OCI-LY3 (cell line): ENCODE data around the gene MAFB.

ENCODE experiments used
- H2AFZ ChIP-seq: fragments of 200-600, 300-600 bp; shearing (Covaris generic); 2 replicates; pipeline ENCODE4 v1.6.0; 2014; ENCODE audit warnings: antibody characterized with exemption, low read depth, low read length
- H3K27ac ChIP-seq: fragments of 200-600, 300-600 bp; sonication (generic); 2 replicates; pipeline ENCODE4 v1.5.1; 2014; ENCODE audit warnings: mild to moderate bottlenecking, low read length, moderate library complexity, mixed read lengths
- H3K27me3 ChIP-seq: fragments of 200-600, 300-600 bp; sonication (generic); 2 replicates; pipeline ENCODE4 v1.6.1; 2014; ENCODE audit warnings: low read depth, low read length, mixed read lengths
- H3K36me3 ChIP-seq: fragments of 200-600, 300-600 bp; sonication (generic); replicated peaks from 2 replicates; pipeline ENCODE3; 2014; ENCODE audit warnings: low read depth, low read length, mixed read lengths
- H3K4me1 ChIP-seq: fragments of 300-600, 200-600 bp; sonication (generic); 2 replicates; pipeline ENCODE4 v1.6.1; 2014; ENCODE audit warnings: low read length, mixed read lengths
- H3K4me2 ChIP-seq: fragments of 200-600, 300-600 bp; sonication (generic); 2 replicates; pipeline ENCODE4 v1.6.1; 2014; ENCODE audit warnings: low read length, mixed read lengths
- H3K4me3 ChIP-seq: fragments of 300-600, 200-600 bp; sonication (generic); 2 replicates; pipeline ENCODE4 v1.5.1; 2014; ENCODE audit warnings: antibody characterized with exemption, mild to moderate bottlenecking, low read length, moderate library complexity
- H3K79me2 ChIP-seq: fragments of 300-600, 200-600 bp; shearing (Covaris generic); 2 replicates; pipeline ENCODE4 v1.6.1; 2014; ENCODE audit warnings: mild to moderate bottlenecking, low read length, mixed read lengths
- H3K9ac ChIP-seq: fragments of 300-600, 200-600 bp; shearing (Covaris generic); 2 replicates; pipeline ENCODE4 v1.6.0; 2014; ENCODE audit warnings: mild to moderate bottlenecking, low read length, moderate library complexity
- H3K9me3 ChIP-seq: fragments of 200-600, 300-600 bp; shearing (Covaris generic); 2 replicates; pipeline ENCODE4 v1.6.1; 2014; ENCODE audit warnings: low read length, mixed read lengths; ENCODE audit not compliant: insufficient read depth
- H4K20me1 ChIP-seq: fragments of 200-600, 300-600 bp; sonication (generic); 2 replicates; pipeline ENCODE4 v1.6.1; 2016; ENCODE audit warnings: low read length, mixed read lengths; ENCODE audit not compliant: insufficient read depth
- EZH2phosphoT487 ChIP-seq: fragments of 200-600 bp; shearing (Covaris generic); IDR thresholded peaks from 2 replicates; pipeline ENCODE4 v1.6.1; 2018; ENCODE audit warnings: antibody characterized with exemption, mixed run types, low read depth
- TF ChIP-seq, protein P1 (sequence below): fragments of 200-600, 300-600 bp; sonication (generic); IDR thresholded peaks from 2 replicates; pipeline ENCODE4 v1.5.1; 2014; ENCODE audit warnings: antibody characterized with exemption, low read length, low read depth

The MAFB gene

DNA sequence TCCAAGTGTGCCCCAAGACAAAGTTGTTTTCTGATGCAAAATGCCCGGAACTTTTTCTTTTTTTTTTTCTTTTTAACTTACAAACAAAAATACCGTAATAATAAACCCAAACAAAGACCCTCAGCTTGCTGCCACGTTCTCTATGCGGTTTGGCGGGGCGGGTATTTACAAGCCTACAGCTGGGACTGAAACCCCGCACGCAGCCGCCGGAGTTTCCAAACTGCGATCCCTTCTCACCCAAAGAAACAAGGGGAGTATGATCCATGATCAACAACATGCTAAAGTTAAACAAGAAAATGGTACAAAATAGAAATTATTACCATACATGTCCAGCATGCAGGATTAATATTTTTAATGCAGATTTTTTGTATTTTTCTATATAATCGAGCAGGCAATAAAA is 2.1 kb downstream of the MAFB start:
- Histone ChIP-seq H3K9me3 (no peaks in the 10 kb centered on the region), H3K36me3 (no peaks in the 10 kb centered on the region), H3K27ac (no peak overlapping the region), H3K4me1 (no peaks in the 10 kb centered on the region), H3K27me3 (peaks cover 10% of the 10 kb centered on the region; the same call in 1 of the 2 replicates), H3K9ac (no peak overlapping the region), H4K20me1 (no peaks in the 10 kb centered on the region), H3K4me2 (no peak overlapping the region), H2AFZ (no peak overlapping the region), H3K4me3 (no peak overlapping the region), H3K79me2 (no peaks in the 10 kb centered on the region)
- TF ChIP-seq, protein P1, sequence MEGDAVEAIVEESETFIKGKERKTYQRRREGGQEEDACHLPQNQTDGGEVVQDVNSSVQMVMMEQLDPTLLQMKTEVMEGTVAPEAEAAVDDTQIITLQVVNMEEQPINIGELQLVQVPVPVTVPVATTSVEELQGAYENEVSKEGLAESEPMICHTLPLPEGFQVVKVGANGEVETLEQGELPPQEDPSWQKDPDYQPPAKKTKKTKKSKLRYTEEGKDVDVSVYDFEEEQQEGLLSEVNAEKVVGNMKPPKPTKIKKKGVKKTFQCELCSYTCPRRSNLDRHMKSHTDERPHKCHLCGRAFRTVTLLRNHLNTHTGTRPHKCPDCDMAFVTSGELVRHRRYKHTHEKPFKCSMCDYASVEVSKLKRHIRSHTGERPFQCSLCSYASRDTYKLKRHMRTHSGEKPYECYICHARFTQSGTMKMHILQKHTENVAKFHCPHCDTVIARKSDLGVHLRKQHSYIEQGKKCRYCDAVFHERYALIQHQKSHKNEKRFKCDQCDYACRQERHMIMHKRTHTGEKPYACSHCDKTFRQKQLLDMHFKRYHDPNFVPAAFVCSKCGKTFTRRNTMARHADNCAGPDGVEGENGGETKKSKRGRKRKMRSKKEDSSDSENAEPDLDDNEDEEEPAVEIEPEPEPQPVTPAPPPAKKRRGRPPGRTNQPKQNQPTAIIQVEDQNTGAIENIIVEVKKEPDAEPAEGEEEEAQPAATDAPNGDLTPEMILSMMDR, result no peak
- no peak for TF ChIP-seq EZH2phosphoT487

DNA sequence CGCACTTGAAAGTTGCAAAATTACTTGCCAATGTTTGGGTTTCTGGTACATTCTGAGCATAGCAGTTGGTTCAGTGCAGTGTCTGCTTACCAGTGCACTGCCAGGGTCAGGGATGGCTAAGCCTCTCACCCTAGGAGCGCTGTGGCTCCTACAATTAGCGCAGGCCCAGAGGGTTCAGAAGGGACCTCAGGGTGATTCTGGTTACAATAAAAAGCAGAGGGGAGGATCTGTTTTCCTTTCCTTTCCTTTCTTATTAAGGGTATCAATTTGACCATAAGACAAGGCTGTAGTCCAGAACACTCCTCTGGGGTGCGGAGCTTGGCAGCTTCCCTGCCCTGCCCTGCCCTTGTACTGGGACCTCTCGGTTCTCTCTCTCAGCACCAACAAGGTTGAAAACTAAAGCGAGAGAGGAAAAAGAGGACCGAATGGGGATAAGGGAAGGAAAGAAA is 2.6 kb downstream of the MAFB start:
- H3K9me3 ChIP-seq, result no peaks in the 10 kb centered on the region
- H3K36me3 ChIP-seq, result no peaks in the 10 kb centered on the region
- H3K79me2 ChIP-seq, result no peaks in the 10 kb centered on the region
- H3K4me3 ChIP-seq, result no peak overlapping the region
- H3K27me3 ChIP-seq, result peaks cover 15% of the 10 kb centered on the region; the same call in 1 of the 2 replicates
- no peak overlapping the region for H2AFZ ChIP-seq
- no peaks in the 10 kb centered on the region for H3K4me1 ChIP-seq
- H3K4me2 ChIP-seq, result no peak overlapping the region
- TF ChIP-seq, protein P1, result no peak
- TF ChIP-seq EZH2phosphoT487, result no peak
- H3K27ac ChIP-seq, result no peak overlapping the region
- H3K9ac ChIP-seq, result no peak overlapping the region
- no peaks in the 10 kb centered on the region for H4K20me1 ChIP-seq

DNA sequence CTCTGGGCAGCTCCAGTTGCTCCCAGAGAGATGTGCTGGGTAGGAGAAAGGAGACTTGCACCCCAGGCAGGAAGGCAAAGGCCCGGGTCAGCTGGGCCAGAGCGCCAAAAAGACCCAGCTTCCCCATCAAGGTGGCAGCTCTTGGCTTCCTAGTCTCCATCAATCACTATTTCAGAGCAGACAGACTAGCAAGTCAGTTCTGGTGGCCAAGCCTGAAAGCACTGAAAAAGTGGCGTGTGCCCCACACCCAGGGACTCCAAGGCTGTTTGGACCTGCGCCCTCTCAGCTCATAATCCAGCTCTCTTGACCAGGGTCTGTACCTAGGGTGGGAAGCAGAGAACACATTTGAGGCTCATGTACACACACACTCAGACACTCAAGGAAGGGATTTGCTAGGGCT is 3.7 kb downstream of the MAFB start:
- Histone ChIP-seq H3K9ac (no peak overlapping the region), H3K27ac (no peak overlapping the region), H2AFZ (no peak overlapping the region), H3K27me3 (peaks cover 17% of the 10 kb centered on the region; the same call in 1 of the 2 replicates), H3K4me2 (no peak overlapping the region), H3K36me3 (no peaks in the 10 kb centered on the region), H3K4me3 (no peak overlapping the region), H3K79me2 (no peaks in the 10 kb centered on the region), H3K4me1 (peaks cover 10% of the 10 kb centered on the region), H4K20me1 (0 out of 2 replicates have a peak, but pooled peaks cover 5% of the 10 kb centered on the region), H3K9me3 (no peaks in the 10 kb centered on the region)
- TF ChIP-seq, protein P1, result no peak
- no peak for TF ChIP-seq EZH2phosphoT487

DNA sequence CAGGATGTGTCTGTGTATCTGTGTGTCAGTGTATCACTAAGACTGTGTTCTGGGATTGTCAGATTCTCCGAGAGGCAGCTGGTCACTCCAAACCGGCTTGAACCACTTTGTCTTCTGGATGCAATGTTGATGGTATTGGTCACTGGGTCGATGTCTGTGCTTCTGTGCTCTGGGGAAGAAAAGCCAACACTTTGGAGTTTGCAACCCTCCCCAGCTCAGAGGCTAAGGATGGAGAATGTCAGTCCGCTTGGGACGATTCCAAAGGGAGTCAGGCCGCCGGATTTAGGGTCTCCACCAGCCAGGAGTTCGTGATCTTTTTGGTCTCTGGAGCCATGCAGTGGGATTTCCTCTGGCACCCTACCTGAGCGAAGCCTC is 5.2 kb downstream of the MAFB start:
- Histone ChIP-seq H3K27me3 (peaks cover 17% of the 10 kb centered on the region; the same call in 1 of the 2 replicates), H2AFZ (no peak overlapping the region), H3K4me3 (no peak overlapping the region)

More for the DNA sequence above, 5.2 kb downstream of the MAFB start:
- no peak overlapping the region for H3K9ac ChIP-seq
- H3K9me3 ChIP-seq, result no peaks in the 10 kb centered on the region
- no peaks in the 10 kb centered on the region for H3K79me2 ChIP-seq
- H3K4me2 ChIP-seq, result no peak overlapping the region
- H3K4me1 ChIP-seq, result peaks cover 16% of the 10 kb centered on the region
- H3K27ac ChIP-seq, result no peak overlapping the region
- TF ChIP-seq EZH2phosphoT487, result no peak
- TF ChIP-seq, protein P1, result no peak
- H4K20me1 ChIP-seq, result 0 out of 2 replicates have a peak, but pooled peaks cover 8% of the 10 kb centered on the region
- H3K36me3 ChIP-seq, result no peaks in the 10 kb centered on the region
